Activated CD8-positive, alpha-beta memory T cell treated with anti-CD3 and anti-CD28 coated beads for 36 hours (primary cell): ENCODE data around the gene BLOC1S4. TPM values are rescaled to one million over a fixed set of nuclear protein-coding genes. Genes with fewer than 3 reads are reported as not detected.

Experiments used
- CTCF ChIA-PET: fragments of 350-600 bp; sonication (Branson Sonifier 250); formaldehyde crosslinking; loops from one replicate; lab custom pipeline; 2021; ENCODE audit warnings: antibody characterized with exemption; lab: Charles Lee
- POLR2A ChIA-PET: fragments of 350-600 bp; sonication (Branson Sonifier 250); formaldehyde crosslinking; loops from one replicate; lab custom pipeline; 2021; ENCODE audit warnings: antibody characterized with exemption; lab: Charles Lee
- total RNA-seq, 2 experiments: library from RNA; stranded (reverse); gene quantifications; one replicate each; pipeline ENCODE4 v1.2.3, GENCODE V29; 2021

BLOC1S4 gene
- total RNA-seq, 2 experiments from 2014 or later, result 21.6 to 22.2 TPM

DNA sequence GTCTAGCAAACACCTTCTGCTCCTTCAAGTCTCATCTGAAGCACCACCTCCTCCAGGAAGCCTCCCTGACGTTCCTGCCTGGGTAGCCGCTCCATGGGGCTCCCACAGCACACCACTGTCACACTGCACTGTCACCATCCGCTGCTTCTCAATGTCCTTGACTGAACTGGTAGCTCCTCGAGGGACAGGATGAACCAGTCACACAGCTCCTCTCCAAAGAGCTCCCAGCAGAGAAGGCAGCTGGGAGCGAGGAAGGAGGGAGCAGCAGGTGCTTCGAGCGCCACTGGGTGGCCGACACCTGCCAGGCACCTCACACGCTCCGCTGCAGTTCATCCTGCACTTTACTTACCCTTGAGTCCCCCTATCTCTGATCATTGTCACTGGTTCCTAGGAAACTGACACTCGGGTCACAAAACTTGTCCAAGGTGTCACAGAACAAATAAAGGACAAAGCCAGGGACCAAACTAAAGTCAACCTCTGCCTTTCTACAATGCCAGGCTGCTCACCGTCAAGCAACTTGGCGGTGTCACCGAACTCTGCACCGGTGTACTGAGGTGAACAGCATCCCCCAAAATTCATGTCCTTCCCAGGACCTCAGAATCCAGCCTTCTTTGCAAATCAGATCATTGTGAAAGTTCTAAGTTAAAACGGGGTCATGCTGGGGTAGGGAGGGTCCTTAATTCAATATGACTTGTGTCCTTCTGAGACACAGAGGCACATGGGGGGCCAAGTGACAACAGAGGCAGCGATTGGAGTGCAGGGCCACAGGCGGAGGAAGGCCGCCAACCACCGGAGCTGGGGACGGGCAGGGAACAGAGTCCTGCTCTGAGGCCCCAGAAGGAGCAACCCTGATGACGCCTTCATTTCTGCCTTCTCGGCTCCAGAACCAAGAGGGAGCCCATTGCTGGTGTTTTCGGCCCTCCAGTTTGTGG lies 27.8 kb upstream of the BLOC1S4 start:
- CTCF ChIA-PET, result interaction anchor here (1.0 to 3.7 kb wide), 3 partner anchors 13 to 14 kb away, joined by 7 to 37 read pairs (median 9); a partner anchor contains a TSS
- POLR2A ChIA-PET, result interaction anchor here (0.6 to 3.5 kb wide), 3 partner anchors 13 to 221 kb away, joined by 3 to 55 read pairs (median 4); a partner anchor contains a TSS

GRCh38 chr4:6688879-6689505 lies 27.0 kb upstream of the BLOC1S4 start:
- CTCF ChIA-PET, result interaction anchor here (0.9 to 3.7 kb wide), 6 partner anchors 13 to 31 kb away, joined by 3 to 37 read pairs (median 4); partner anchors contain the start of gene BLOC1S4
- POLR2A ChIA-PET, result interaction anchor here (0.9 to 3.5 kb wide), 3 partner anchors 13 to 220 kb away, joined by 4 to 55 read pairs (median 6); a partner anchor contains a TSS

- CTCF ChIA-PET, result interaction anchor here (0.9 to 3.7 kb wide), 9 partner anchors 12 to 378 kb away, joined by 3 to 37 read pairs (median 4); partner anchors contain the start of genes BLOC1S4 and GRPEL1
- POLR2A ChIA-PET, result interaction anchor here (0.8 to 3.5 kb wide), 6 partner anchors 12 to 220 kb away, joined by 3 to 55 read pairs (median 5); partner anchors contain the start of genes BLOC1S4 and MRFAP1L1
Observed at GRCh38 chr4:6689506-6689960, 26.4 kb upstream of the BLOC1S4 start.

DNA sequence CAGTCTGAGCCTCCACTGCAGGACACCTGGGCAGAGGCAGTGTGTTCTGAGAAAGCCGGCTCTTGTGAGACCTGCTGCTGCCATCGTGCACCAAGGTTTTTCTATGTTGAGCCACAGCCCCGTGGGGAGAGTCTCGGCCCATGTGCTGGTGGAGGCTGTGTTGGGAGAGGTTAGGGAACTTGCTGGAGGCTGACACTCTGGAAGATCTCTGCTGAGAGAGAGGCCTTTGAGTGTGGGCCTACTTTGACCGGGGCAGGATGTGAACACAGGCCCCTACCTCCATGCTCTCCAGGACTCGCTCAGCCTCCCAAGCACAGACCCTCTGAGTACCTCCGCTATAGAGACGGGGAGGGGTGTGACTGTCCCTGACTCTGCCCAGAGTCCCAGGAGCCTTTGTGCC lies 23.6 kb upstream of the BLOC1S4 start:
- CTCF ChIA-PET, result interaction anchor here (0.8 to 3.7 kb wide), 2 partner anchors 17 to 18 kb away, joined by 3 to 37 read pairs; a partner anchor contains a TSS
- POLR2A ChIA-PET, result no interaction called here

DNA sequence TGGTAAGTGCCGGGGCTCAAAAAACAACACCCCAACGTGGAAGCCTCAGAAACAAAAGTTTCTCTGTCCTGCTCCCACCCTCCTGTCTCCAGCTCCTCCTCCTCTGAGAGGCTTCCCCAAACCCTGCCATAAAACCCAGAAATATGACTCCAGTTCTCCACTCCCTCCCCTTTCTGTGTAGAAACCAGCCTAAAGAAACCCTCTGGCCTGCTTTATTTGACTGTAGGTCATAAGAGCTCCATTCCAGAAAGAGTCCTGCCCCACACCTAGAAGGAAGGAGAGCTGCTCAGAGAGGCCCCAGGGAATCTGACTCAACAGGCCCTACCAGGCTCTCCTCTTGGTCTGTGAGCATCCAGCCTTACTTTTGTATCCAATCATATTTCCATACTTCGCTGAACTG lies 23.2 kb upstream of the BLOC1S4 start:
- ChIA-PET POLR2A (no interaction called here), CTCF (interaction anchor here (0.8 kb wide), 1 partner anchor 18 kb away, joined by 3 read pairs; no protein-coding TSS in a partner anchor)

GRCh38 chr4:6693231-6694176 lies 22.5 kb upstream of the BLOC1S4 start, which contains the start of gene S100P:
Gene S100P, plus strand, starts transcription at chr4:6693878. Its CDS starts 55 bp downstream, at chr4:6693933.
- CTCF ChIA-PET, result interaction anchor here (0.8 to 4.5 kb wide), 3 partner anchors 11 to 19 kb away, joined by 3 to 36 read pairs (median 3); a partner anchor contains a TSS

DNA sequence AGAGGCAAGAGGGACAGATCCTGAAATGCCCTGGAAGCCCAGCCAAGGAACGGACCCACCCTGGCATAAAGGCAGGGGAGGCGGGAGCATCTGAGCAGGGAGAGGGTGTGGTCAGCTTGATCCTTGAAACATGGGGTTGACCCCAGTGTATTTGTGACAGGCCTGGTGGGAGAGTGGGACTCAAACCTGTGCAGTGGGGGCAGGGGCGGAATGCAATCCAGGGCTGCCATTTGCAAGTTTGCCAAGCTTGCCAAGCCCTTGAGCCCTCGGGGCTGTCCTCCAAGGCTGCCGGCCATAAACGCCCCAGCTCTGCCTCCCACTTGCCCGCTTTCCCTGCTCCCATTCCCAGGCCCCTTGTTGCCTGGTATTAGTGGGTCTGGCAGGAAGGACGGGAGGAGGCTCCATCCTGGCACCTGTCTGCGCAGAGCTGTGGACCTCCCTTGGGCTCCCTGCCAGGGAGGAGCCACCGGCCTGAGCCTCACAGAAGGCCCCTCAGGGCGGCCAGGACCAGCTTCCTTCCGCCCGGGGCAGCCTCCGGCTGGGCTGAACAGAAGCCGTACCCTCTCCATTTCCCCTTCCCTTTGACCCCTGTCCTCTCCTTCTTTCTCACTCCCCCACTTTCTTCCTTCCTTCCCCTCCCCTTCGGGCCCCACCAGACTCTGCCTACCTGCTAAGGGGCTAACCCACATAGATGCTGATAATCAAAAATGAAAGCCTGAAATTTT lies 21.6 kb upstream of the BLOC1S4 start:
- CTCF ChIA-PET, result interaction anchor here (0.6 to 4.5 kb wide), 4 partner anchors 10 to 426 kb away, joined by 3 to 36 read pairs (median 4); a partner anchor contains a TSS
- POLR2A ChIA-PET, result interaction anchor here (0.7 to 1.3 kb wide), 2 partner anchors 20 kb away, joined by 3 to 4 read pairs; a partner anchor contains a TSS

More at GRCh38 chr4:6693231-6694176, 22.5 kb upstream of the BLOC1S4 start, which contains the start of gene S100P:
- POLR2A ChIA-PET, result interaction anchor here (0.7 kb wide), 1 partner anchor 19 kb away, joined by 4 read pairs; no protein-coding TSS in a partner anchor

DNA sequence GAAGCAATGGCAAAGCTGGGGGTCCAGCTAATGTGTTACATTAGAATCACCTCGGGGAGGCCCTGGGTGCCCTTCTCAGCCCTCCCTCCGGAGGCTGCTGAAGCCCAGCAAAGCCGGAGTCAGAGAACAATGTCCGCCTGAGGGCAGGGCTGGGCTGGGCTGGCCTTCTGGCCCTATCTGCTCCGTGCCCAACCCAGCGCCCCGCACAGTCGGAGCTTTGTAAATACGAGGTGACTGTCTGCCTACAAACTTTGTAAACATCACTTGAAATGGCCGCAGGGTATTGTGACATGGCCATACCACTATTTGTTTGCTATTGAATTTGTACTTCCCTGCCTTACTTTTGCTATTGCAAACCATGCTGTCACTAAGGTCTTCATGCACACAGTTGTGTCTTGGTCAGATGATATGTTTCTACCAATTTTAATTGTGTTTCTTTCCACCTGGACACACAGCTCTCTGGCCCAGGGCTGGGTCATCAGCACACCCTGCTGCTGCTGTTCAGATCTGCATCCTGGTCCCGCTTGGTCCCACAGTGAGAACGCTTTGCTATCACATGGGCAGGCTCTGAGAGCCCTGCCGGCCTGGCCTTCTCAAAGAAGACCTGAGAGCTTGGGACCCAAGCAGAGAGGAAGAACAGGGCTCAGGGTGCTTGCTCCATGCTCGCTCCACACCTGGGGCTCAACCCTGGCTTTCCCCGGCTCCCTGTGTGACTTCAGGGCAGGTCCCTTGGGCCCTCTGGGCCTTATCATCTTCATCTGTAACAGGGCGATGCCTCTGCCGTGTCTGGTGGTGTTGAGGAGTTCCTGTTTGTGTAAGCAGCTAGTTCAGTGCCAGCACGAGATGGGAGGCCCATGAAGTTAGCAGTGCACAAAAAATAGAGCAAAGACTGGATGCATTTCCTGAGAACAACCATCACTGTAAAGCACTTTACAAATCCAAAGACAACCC lies 20.0 kb upstream of the BLOC1S4 start:
- ChIA-PET CTCF (interaction anchor here (0.5 to 4.5 kb wide), 4 partner anchors 9 to 190 kb away, joined by 3 to 36 read pairs (median 4); partner anchors contain the start of gene MRFAP1L1), POLR2A (interaction anchor here (0.5 to 2.0 kb wide), 3 partner anchors 21 to 94 kb away, joined by 3 to 8 read pairs (median 3); partner anchors contain the start of gene MRFAP1)

GRCh38 chr4:6696611-6697010 lies 19.4 kb upstream of the BLOC1S4 start:
- CTCF ChIA-PET, result interaction anchor here (0.5 to 4.5 kb wide), 4 partner anchors 10 to 189 kb away, joined by 3 to 36 read pairs (median 4); partner anchors contain the start of gene MRFAP1L1
- POLR2A ChIA-PET, result interaction anchor here (0.8 to 2.0 kb wide), 2 partner anchors 22 to 56 kb away, joined by 3 to 8 read pairs; partner anchors contain the start of gene MRFAP1

GRCh38 chr4:6697131-6697530 lies 18.8 kb upstream of the BLOC1S4 start:
- ChIA-PET POLR2A (interaction anchor here (0.8 to 2.0 kb wide), 2 partner anchors 22 to 56 kb away, joined by 3 to 8 read pairs; partner anchors contain the start of gene MRFAP1), CTCF (interaction anchor here (1.8 to 4.5 kb wide), 2 partner anchors 10 to 23 kb away, joined by 4 to 36 read pairs; a partner anchor contains a TSS)

DNA sequence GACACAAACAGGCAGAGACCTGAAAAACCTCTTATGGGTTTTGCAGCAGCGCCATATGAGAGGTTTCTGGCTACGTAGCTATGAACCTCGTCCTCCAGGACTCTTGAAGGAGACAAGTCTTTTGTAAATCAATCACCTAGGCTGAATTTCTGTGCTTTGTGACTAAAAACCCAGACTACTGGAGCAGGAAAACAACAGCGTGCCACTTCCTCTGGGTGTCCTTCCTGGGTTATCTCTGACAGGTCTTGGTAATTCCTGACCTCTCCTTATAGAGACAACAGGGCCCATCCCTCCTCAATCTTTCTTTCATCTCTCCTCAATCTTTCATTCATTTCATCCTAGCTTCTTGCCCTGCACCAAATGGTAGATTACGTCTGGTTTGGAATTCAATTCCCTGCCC lies 16.6 kb upstream of the BLOC1S4 start:
- ChIA-PET POLR2A (interaction anchor here (0.8 kb wide), 1 partner anchor 25 kb away, joined by 4 read pairs; no protein-coding TSS in a partner anchor), CTCF (interaction anchor here (1.1 to 2.0 kb wide), 2 partner anchors 10 to 24 kb away, joined by 4 to 11 read pairs; partner anchors contain the start of gene MRFAP1L1)

GRCh38 chr4:6699903-6700302 lies 16.1 kb upstream of the BLOC1S4 start:
- CTCF ChIA-PET, result interaction anchor here (1.1 to 2.0 kb wide), 3 partner anchors 9 to 25 kb away, joined by 4 to 11 read pairs (median 4); partner anchors contain the start of genes BLOC1S4 and MRFAP1L1
- POLR2A ChIA-PET, result no interaction called here

DNA sequence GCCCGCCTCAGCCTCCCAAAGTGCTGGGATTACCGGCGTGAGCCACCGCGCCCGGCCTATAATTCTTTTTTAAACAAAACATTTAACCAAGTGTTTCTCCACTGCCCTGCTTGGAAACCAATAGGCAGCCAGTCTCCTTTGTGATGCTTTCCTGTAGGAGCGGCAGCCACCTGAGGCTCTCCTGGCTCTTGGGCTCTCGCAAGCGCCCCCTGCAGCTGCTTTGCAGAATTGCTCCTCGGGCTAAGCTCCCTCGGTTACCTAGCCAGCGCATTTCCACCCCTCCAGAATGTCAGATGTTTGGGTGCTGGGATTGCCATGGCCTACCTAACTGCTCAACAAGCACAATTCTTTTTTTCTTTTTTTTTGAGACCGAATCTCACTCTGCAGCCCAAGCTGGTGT lies 14.6 kb upstream of the BLOC1S4 start:
- POLR2A ChIA-PET, result interaction anchor here (1.7 to 1.9 kb wide), 2 partner anchors 11 to 27 kb away, joined by 6 read pairs; a partner anchor contains a TSS
- CTCF ChIA-PET, result interaction anchor here (0.9 to 2.2 kb wide), 6 partner anchors 9 to 37 kb away, joined by 3 to 7 read pairs (median 6); partner anchors contain the start of genes BLOC1S4 and MRFAP1L1

DNA sequence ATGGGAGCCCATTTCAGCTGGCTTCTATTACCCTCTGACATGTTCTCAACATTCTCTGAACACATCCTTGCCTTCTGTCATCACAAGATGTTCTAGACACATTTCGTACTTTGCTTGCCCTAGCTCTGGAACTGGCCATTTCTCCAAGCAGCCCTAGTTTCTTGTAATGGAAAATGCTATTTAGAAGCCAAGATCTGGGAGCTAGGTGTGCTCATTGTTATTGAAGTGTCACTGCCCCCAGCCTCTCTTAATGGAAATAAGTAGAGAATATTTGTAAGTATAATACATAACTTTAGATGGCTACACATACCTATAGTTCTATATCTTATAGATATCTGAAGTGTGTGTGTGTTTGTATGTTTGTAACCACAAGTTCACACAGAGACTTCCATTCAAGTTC lies 13.2 kb upstream of the BLOC1S4 start:
- POLR2A ChIA-PET, result interaction anchor here (0.6 to 1.9 kb wide), 3 partner anchors 13 to 502 kb away, joined by 3 to 6 read pairs (median 6); a partner anchor contains a TSS
- CTCF ChIA-PET, result interaction anchor here (0.8 to 2.2 kb wide), 3 partner anchors 12 to 28 kb away, joined by 3 to 7 read pairs (median 4); no protein-coding TSS in a partner anchor
